Spinal cord (tissue), 10 donors: ENCODE measurements around the gene HDAC11. TPM values are rescaled to one million over a fixed set of nuclear protein-coding genes. Genes with fewer than 3 reads are reported as not detected.
A peak's percentile ranks its signal among the peaks of the same experiment; 100 is the strongest.

ENCODE experiments used
- DNase-seq, 6 donors: peaks; one replicate each; pipeline versions ENCODE4 v3.0.0 to v3.0.0-alpha.2; 2013 to 2015; ENCODE audit warnings: low spot score in 6 of 6, low read depth in 4 of 6
- H3K27ac ChIP-seq: one replicate; pipeline ENCODE4 v1.5.1; 2013; ENCODE audit warnings: low read depth, low read length, control low read depth
- H3K27me3 ChIP-seq: one replicate; pipeline ENCODE4 v1.6.1; 2013; ENCODE audit warnings: low read length; ENCODE audit not compliant: control insufficient read depth, insufficient read depth
- H3K36me3 ChIP-seq: one replicate; pipeline ENCODE4 v1.6.1; 2013; ENCODE audit warnings: low read length; ENCODE audit not compliant: control insufficient read depth, insufficient read depth
- H3K4me1 ChIP-seq: one replicate; pipeline ENCODE4 v1.6.1; 2013; ENCODE audit warnings: low read length; ENCODE audit not compliant: control insufficient read depth, insufficient read depth
- H3K4me3 ChIP-seq: one replicate; pipeline ENCODE4 v1.5.1; 2013; ENCODE audit warnings: low read depth, low read length, control low read depth
- H3K9me3 ChIP-seq: one replicate; pipeline ENCODE4 v1.6.1; 2013; ENCODE audit warnings: low read length; ENCODE audit not compliant: control insufficient read depth, insufficient read depth
- WGBS: methylation state at CpG from one replicate; pipeline ENCODE4 v1.1.5; 2013; ENCODE audit warnings: missing lambda C conversion rate; ENCODE audit not compliant: insufficient coverage; 5-methylcytosine and 5-hydroxymethylcytosine counted together
- polyA plus RNA-seq, 2 donors: library from polyadenylated mRNA; unstranded; fragments of 120-200 nt; gene quantifications; one replicate each; pipeline ENCODE4 v1.2.1, GENCODE V29; 2013; ENCODE audit not compliant: insufficient read length in 2 of 2
- total RNA-seq, 2 donors: library from RNA; depleted of rRNA in 1 of 2; stranded (reverse); fragments of 120-200 nt in 1 of 2; fragments of >200 nt in 1 of 2; gene quantifications; one replicate each; pipeline versions ENCODE4 v1.2.3 to v1.2.4, GENCODE V29; 2013 to 2014
- donor health status: healthy.

Gene HDAC11
- total and polyA plus RNA-seq, 4 donors = 18.9 to 39.8 (median 27.8) TPM

DNA sequence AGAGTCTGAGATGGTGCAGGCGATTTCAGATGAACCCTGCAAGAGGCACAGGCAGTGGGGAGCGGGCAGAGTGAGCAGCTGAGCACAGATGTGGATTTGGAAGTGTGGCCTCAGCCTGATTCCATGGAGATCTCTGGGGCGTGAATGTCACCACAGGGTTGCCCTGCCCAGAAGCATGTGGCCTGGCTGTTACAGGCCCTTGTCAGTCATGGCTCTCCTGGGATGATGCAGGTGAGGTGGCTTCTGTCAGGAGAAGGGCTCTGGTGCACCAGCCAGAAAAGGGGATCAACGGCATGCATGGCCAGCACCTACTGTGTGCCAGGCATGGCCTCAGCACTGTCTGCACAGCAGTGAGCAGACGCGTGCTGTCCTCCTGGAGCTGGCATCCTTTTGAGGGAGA lies 11.9 kb downstream of the HDAC11 start:
- 92% methylated on average over 6 of the region's 6 CpGs for WGBS
- no peaks in the 10 kb centered on the region for H3K27me3 ChIP-seq
- H3K9me3 ChIP-seq = peaks cover 4% of the 10 kb centered on the region
- H3K4me3 ChIP-seq = no peak overlapping the region
- peaks cover 28% of the 10 kb centered on the region for H3K36me3 ChIP-seq
- peaks cover 35% of the 10 kb centered on the region for H3K4me1 ChIP-seq
- DNase-seq = no peak
- H3K27ac ChIP-seq = peak overlapping the region; percentile 74

DNA sequence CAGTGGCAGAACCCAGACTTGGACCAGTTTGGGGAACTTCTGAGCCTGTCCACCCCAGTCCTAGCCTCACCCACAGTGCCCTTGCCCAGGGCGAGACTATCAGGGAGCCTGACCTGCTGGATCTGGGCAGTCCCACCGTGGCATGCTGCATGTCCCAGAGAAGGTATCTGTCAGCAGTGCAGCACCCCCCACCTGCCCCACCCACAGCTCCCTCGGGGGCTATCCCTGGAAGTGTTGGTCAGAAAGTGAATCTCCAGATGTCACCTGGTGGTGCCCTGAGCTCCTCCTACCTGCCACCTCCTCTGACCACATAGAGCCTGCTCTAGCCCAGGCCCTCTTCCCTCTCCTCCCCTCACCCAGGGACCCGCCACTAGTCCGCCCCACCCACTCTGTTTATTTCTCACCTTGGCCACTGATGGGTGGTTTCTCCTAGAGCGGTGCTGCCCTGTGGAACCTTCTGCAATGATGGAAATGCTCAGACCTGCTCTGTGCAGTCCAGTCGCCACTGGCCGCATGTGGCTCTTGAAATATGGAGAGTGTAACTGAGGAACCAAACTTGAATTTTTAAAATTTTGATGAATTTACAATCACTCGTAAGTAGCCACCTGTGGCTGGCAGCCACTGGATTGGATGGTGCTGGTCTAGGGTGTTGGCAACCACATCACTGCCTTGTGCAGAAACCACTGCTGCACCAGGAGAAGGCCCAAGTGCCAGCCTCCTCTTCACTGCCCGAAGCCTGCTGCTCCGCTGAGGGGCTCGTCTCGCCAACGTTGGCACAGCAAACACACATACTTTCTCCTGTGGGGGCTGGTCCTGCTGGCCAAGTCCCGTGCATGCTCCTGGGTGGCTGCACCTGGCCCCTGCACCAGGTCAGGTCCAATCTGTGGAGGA lies 13.1 kb downstream of the HDAC11 start:
- H3K27ac ChIP-seq = no peak overlapping the region
- WGBS = 89% methylated on average over 13 of the region's 15 CpGs
- H3K4me1 ChIP-seq = peaks cover 35% of the 10 kb centered on the region
- H3K9me3 ChIP-seq = peaks cover 4% of the 10 kb centered on the region
- no peak overlapping the region for H3K4me3 ChIP-seq
- H3K27me3 ChIP-seq = no peaks in the 10 kb centered on the region
- no peak for DNase-seq
- H3K36me3 ChIP-seq = peaks cover 25% of the 10 kb centered on the region

DNA sequence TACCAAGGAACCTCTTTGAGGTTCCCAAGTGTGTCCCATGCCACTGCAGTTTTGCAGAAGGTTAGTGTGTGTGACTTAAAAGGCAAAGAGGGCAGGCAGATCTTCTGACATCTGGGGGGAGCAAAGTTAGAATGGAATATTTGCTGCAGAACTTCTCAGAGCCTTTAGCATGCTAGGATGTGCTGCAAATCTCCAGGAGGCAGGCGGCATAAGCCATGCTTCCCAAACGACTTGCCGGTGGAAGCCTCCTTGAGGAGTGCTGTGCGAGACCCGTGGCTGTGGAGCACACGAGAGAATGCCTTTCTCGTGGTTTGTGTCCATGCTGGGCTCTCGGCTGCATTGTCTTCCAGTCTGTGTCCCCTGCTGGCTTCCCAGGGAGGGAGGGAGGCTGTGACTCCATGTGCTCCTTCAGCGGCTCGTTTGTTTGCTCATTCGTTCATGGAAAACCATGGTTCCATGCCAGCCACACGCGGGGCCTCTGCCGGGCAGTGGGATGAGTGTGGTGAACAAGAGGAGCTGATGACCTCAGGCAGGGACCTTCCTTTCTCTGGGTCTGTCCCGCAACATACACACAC lies 13.8 kb downstream of the HDAC11 start:
- H3K4me1 ChIP-seq = peaks cover 35% of the 10 kb centered on the region

DNA sequence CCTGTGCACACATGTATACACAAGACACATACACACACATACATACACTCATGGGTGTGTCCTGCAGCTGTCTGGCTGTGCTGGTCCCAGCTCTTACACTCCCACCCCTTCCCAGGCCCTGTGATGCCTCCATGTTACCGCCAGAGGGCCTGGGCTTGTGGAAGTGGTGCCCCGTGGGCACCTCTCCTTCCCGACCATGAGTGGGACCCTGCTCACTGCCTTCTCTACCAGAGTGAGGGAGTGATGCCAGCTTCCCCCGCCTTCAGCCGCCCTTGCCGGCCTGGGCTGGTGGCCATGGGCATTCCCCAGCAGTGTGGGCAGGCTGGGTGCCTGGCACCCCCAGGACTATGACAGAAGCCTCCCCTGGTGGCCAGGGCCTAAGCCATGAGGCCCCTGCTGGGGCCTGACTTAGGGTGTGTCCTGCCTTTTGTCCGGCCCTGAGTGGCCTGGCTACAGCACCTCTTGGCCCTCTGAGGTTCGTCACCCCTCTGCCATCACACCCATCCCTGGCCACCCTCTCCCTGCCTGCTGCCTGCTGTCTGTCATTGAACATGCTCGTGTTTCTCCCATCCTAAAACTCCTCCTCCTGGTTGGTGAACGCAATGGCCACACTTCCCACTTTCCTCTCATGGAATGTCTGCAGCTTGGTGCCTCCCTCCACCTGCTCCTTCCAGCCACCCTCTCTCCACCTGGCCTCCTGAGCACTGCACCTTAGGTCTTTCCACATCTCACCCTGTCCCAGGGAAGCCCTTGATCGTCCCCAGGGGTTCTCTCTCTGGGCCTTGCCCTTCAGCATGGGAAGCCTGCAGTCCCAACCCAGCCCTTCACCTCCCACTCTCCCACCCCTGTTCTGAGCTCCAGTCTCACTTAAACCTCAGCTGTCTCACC lies 14.6 kb downstream of the HDAC11 start:
- peak in 2 of 6 donors; percentile 44 to 45 for DNase-seq
- H3K4me3 ChIP-seq = no peak overlapping the region
- 60% methylated on average over 11 of the region's 11 CpGs for WGBS

More for the DNA sequence above, 13.8 kb downstream of the HDAC11 start:
- Histone ChIP-seq H3K9me3 (peaks cover 4% of the 10 kb centered on the region), H3K27me3 (no peaks in the 10 kb centered on the region), H3K36me3 (peaks cover 32% of the 10 kb centered on the region), H3K4me3 (no peak overlapping the region), H3K27ac (no peak overlapping the region)
- no peak for DNase-seq
- 88% methylated on average over 12 of the region's 15 CpGs for WGBS

DNA sequence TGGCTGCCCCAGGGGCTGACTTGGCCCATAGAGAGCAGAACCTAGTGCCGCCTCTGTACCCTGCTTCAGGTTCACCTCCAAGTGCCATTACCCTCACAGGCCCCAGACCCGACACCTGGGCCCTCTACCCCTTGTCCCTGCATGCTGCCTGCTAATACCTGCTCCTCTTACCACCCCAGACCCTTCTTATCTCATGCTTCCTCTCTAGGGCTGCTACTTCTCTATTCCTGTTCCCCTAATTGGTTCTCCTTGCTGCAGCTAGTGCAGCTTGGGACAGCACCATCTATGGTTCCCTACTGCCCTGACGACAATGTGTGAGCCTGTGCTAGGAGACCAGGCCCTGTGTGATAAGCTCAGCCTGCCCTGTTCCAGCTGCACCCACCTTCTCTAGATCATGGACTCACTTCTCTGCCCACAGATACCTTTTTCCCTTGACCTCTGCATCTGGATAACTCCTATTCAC lies 15.3 kb downstream of the HDAC11 start:
- WGBS = 93% methylated on average over 3 of the region's 3 CpGs

More for the DNA sequence above, 14.6 kb downstream of the HDAC11 start:
- no peaks in the 10 kb centered on the region for H3K27me3 ChIP-seq
- H3K27ac ChIP-seq = no peak overlapping the region
- peaks cover 38% of the 10 kb centered on the region for H3K36me3 ChIP-seq
- H3K4me1 ChIP-seq = peaks cover 35% of the 10 kb centered on the region
- peaks cover 3% of the 10 kb centered on the region for H3K9me3 ChIP-seq

DNA sequence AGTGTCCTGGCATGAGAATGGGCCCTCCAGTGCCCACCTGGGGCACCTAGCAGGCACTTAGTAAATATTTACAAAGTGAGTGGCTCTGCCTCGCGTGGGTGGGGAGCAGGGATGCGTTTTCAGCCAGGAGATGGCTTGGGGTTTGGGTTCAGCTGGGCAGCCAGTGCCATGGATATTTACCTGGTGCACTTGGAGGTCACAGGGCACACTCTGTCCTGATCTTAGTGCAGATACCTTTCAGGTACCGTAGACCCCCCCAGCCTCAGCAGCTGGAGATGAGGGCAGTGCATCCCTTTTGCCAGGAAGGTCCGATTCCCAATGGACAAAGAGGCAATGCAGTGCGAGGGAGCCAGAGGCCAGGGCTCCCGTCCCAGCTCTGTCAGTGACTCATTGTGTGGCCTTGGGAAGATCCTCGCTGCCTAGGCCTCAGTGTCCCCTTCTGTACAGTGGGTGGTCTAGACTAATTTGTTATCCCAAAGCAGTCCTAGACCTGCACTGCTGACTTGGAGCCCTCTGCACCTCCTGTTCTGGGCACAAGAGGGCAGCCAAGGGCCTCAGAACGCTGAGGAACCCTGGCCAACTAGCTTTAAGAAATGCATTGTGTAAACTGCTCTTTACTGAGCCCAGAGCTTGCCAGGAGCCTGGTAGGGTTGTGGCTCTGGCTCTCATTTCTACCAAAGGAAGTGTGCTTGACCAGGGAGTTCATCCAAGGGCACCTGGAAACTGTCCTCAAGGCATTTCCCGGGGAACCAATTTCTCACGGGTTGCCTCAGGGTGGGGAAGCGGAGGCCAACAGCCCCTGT lies 16.0 kb downstream of the HDAC11 start:
- Histone ChIP-seq H3K36me3 (peaks cover 45% of the 10 kb centered on the region), H3K4me1 (peaks cover 38% of the 10 kb centered on the region), H3K4me3 (no peak overlapping the region), H3K9me3 (no peaks in the 10 kb centered on the region), H3K27me3 (no peaks in the 10 kb centered on the region), H3K27ac (no peak overlapping the region)
- WGBS = 50% methylated on average over 12 of the region's 12 CpGs
- DNase-seq = peak in 5 of 6 donors; percentile 80 to 95 (median 82)

More for the DNA sequence above, 15.3 kb downstream of the HDAC11 start:
- Histone ChIP-seq H3K4me3 (no peak overlapping the region), H3K9me3 (peaks cover under 1% of the 10 kb centered on the region), H3K27ac (no peak overlapping the region), H3K4me1 (peaks cover 35% of the 10 kb centered on the region), H3K27me3 (no peaks in the 10 kb centered on the region), H3K36me3 (peaks cover 39% of the 10 kb centered on the region)
- no peak for DNase-seq

DNA sequence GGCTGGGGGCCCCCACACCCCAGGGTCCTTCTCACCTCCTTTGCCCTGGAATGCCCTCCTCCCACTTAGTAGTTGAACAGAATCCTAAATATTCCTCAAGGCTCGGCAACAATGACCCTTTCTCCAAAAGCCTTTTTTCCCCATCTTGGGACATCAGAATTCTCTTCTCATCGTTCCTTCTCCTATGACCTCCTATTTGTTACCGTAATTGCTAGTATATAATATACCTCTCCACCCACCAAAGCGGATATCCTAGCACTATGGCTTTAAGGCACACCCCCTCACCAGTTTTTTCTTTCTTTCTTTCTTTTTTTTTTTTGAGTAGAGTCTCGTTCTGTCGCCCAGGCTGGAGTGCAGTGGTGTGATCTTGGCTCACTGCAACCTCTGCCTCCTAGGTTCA lies 16.8 kb downstream of the HDAC11 start:
- 27% methylated on average over 2 of the region's 6 CpGs for WGBS
- Histone ChIP-seq H3K27me3 (no peaks in the 10 kb centered on the region), H3K36me3 (peaks cover 46% of the 10 kb centered on the region), H3K9me3 (no peaks in the 10 kb centered on the region), H3K27ac (no peak overlapping the region), H3K4me3 (no peak overlapping the region), H3K4me1 (peaks cover 32% of the 10 kb centered on the region)
- DNase-seq = no peak

DNA sequence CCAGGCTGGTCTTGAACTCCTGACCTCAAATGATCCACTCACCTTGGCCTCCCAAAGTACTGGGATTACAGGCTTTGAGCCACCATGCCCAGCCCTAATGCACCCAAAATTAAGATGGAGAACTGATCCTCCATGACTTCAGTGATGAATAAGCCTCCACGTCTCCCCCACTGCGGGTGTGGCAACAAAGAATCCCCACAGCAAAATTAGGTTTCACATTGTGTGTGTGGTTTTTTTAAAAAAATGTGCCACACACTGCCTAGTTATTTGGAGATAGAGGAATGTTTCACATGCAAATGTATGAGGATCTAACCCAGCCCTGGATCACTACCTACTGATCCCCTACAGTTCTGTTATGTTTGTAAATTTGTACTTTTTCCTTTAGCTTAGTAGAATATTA lies 17.3 kb downstream of the HDAC11 start:
- Histone ChIP-seq H3K9me3 (no peaks in the 10 kb centered on the region), H3K27me3 (no peaks in the 10 kb centered on the region), H3K36me3 (peaks cover 50% of the 10 kb centered on the region), H3K4me1 (peaks cover 27% of the 10 kb centered on the region), H3K27ac (no peak overlapping the region), H3K4me3 (no peak overlapping the region)
- DNase-seq = no peak
- no CpG with 5 or more reads among the region's 2 CpGs for WGBS
